Activated CD4-positive, alpha-beta T cell treated with anti-CD3 and anti-CD28 coated beads for 24 hours (primary cell): Measurements from ENCODE around the gene AFF3.

ENCODE experiments used
- DNase-seq, 2 donors: peaks; one replicate each; pipeline ENCODE4 v3.0.0-alpha.2; 2020; ENCODE audit warnings: low read depth in 2 of 2

The AFF3 gene

DNA sequence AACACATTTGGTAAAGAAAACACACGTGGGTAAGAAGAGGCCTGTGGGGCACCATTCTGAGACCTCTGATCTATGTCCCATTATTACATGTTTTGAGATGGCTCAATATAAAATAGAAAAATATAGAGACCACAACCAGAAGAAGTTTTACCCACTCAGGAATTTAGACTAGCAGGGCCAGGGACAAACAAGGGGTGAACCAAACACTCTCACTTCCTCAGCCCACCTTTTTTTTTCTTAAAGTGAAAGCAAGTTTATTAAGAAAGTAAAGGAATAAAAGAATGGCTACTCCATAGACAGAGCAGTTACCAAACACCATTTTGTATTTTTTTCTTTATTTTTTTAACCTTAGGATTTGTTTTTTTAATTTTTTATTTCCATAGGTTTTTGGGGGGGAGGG lies 533.5 kb downstream of the AFF3 start:
- no peak for DNase-seq

DNA sequence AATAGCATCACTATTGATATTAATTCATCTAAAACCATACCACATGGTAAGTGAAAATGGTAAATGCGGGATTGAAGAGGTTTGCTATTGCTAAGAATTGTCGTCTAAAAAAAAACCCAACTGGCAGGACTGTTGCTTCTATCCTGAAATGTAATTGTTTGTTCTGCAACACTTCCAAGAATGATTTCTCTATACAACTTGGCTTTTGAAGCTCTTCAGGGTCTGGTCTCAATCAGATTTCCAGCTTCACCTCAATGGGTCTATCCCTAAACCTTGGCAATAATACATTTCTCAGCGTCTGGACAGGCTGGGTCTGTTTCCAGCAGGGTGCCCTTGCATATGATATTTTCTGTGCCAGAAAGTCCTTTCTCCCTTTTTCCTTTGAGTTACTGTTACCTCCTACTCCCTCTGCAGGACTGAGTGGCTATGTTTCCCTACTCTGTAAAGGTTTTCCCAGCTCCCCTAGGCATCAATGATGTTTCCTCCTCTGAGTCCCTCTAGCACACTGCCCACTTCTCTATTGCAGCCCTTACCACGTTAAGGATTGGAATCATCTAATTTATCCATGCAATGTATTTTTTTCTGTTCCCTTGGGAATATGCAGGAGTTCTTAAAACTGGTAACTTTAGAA lies 534.4 kb downstream of the AFF3 start:
- no peak for DNase-seq

DNA sequence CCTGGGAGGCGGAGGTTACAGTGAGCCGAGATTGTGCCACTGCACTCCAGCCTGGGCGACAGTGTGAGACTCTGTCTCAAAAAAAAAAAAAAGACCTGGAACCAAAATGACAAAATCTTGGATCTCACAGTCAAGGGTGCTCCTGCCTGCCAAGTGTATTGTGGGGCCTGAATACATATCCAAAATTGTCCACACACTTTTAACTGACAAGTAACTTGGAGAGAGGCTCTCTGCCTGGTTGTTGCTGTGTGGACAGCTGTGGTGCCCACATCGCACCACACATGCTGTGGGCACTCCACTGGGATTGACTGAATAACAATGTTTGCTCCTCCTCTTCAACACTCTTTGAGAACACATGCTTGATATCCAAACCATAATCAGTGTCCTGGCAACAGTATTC lies 534.9 kb downstream of the AFF3 start:
- DNase-seq, result no peak

DNA sequence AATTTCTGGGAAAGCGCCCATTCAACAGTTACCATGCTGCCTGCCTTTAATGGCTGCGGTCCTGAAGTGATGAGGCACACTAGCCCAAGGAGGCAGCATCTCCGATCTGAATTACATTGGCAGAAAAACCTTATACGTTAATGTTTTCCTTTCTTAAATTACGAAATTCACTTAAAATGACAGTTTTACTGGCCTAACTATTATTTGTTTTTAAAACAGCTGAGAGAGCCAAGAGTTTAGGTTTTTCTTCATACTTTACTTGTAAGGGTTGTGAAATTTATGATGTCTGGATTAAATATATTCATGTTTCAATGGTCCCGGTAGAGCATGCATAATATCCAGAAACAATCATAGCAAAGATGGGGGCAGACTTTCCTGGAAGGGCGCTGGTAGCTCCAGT lies 537.4 kb downstream of the AFF3 start:
- DNase-seq, result no peak

DNA sequence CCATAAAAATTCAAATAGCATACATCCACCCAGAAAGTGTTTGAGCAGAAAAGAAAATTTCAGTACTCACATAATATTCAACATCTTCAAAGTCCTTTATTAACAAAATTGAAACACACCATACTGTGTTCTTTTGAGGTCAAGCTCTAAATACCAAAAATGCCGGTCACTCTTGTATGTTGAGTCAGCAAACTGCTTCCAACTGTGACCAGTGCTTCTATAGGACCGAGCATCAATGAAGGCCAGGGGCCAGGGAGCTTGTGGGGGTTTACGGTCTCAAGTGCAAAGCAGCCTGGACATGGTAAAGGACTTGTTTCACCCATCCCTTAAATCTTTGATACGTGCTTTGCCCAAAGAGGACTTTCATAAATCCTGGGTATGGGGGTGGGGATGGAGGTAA lies 539.9 kb downstream of the AFF3 start:
- DNase-seq, result no peak

DNA sequence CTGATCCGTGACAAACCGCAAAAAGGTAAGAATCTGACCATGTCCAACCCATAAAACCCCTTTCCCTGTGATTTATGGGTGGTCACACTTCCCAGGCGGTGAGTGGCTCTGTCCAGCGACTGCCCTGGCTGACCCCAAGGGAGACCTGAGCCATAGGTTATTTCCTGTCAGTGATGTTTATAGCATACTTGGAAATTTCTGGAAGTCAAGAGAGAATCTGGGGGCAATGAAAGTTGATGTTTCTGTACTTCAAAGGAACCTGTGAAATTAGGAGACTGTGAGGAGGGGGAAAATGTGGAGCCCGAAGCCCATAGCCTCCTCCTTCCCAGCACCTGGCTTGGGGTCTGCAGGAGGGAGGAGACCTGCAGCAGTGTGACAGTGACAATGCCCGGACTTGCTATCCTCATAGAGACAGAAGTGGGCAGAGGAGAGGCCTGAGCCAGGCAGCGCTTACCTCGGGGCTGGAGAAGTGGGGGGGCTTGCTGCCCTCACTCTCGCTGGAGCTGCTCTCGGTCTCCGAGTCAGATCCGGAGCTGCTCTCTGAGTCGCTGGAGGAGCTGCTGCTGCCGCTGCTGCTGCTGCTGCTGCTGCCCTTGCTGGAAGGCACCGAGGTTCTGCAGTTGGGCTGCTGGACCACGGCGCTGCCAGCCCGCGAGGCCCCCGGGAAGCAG lies 541.3 kb downstream of the AFF3 start:
- DNase-seq, result no peak

DNA sequence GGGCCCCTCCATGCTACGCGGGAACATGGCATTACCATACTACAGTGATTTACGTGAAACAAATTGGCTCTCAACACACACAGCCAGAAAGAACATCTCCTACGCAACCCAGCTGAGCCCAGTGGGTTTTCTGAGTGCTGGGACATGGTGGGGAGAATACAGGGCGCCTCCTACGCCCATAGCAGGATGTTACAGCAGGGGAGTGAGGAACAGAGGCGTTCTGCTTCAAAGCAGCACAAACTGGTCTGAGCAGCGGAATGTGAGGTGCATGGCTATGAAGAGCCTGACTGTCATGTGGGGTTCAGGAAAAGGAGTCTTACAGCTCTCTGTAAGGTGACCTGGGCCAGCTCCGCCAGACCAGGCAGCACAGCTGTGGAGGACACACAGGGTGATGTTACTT lies 543.9 kb downstream of the AFF3 start:
- DNase-seq, result no peak

DNA sequence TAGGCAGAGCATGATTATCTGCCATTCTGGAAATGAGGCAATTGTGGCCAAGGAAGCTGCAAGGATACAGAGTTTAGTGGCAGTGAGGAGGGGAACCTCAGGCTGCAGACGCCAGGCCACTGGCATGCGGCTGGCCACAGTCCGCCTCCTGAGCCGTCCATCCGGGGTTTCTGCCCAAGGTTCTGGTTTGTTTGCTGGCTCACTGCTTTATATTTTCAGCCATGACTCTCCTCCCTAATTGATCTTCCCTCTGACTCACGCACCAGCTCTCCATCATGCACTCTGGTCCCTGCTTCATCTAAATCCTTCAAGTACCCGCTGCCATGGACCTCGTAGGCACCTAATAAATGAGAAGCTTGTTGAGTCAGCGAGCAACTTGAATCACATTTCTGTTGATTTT lies 544.8 kb downstream of the AFF3 start:
- no peak for DNase-seq

DNA sequence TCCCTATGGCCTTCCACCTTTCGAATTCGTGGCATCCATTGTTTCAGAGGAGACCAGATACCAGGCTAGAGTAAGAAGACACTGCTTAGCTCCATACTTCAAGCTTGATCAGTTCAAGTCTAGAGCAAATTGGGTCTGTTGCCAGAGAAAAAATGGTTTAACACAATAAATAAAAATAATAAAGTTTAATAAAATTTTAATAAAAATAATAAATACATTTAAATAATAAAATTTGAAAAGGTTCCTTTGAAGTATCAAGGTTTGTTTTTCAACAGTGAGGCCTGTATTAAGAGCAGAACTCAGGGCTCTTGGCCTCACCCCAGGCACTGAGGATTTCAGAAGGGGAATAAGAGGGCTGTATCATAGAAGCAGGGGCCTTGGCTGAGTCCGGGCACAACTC lies 547.0 kb downstream of the AFF3 start:
- no peak for DNase-seq

DNA sequence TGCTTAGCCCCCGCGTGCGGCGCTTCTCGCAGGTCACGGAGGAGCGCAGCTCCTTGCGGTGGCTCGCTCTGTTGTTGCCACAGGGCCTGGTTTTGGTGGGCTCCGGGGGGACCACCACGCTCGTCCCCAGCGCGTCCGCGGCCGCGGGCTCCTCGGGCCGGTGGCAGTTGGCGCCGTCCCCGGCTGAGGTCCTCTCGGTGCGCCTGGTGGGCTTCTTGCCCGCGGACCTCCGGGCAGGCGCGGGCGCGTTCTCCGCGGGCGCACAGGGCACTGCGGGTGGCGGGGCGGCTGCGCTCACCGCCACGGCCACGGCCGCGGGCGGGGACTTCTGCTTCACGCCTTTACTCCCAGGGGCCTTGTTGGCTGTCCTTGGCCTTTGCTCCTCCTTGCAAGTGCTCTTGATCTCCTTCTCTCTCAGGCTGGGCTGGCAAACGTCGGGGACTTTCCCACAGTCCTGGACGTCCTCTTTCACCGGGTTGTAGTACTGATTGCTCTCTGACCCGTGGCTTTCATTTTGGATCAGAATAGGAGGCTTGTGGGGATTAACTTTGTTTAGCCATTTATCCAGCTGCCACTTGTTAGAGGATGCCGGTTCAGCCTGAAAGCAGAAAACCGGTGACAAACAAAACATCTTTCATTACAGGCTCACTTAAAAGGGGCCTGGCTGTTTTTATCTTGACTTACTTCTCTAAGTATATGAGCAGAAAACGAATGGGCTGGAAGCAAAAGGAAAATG lies 548.5 kb downstream of the AFF3 start:
- no peak for DNase-seq

DNA sequence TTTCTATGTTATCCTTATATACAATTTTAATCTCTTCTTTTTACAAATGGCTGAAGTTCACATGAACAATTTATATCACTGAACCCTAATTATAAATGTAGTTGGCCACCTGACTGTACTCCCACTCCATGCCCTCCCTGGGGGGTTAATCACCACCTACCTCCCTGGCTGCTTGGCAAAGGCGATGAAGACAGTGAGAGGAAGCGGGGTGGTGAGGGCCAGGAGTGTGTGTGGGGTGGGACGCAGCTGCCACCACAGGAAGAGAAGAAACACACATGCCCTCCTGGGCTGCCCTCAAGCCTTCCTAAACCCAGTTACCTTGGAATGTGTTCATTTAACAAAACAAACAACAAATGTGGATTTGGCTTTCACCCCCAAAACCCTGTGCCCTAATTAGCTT lies 565.6 kb downstream of the AFF3 start:
- DNase-seq, result no peak

DNA sequence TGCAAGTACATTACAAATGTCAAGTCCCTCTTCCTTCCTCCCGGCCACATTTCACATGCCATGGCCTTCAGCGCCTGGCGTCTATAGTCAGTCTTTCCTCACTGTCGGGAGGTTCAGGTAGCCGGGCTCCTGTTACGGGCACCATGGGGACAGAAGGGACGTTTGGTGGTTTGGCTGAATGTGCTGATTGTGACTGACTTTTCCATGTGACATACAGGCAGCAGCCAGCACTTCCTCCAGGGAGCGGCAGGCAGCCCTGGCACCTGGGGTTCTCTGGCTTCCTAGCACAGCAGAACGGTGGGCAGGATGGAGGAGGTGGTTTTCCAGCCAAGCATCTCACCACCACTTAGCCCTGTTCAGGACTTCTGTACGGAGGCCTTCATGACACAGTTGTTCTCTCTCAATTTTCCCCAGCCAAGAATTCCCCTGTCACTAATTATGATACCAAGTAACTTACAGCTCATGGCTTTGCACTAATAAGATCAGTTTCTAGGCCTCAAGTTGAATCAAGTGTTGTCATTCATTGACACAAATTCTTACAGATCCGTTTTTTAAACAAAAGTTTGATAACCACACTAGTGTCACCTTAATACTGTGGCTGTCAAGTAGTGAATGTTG lies 568.6 kb downstream of the AFF3 start:
- DNase-seq, result no peak

DNA sequence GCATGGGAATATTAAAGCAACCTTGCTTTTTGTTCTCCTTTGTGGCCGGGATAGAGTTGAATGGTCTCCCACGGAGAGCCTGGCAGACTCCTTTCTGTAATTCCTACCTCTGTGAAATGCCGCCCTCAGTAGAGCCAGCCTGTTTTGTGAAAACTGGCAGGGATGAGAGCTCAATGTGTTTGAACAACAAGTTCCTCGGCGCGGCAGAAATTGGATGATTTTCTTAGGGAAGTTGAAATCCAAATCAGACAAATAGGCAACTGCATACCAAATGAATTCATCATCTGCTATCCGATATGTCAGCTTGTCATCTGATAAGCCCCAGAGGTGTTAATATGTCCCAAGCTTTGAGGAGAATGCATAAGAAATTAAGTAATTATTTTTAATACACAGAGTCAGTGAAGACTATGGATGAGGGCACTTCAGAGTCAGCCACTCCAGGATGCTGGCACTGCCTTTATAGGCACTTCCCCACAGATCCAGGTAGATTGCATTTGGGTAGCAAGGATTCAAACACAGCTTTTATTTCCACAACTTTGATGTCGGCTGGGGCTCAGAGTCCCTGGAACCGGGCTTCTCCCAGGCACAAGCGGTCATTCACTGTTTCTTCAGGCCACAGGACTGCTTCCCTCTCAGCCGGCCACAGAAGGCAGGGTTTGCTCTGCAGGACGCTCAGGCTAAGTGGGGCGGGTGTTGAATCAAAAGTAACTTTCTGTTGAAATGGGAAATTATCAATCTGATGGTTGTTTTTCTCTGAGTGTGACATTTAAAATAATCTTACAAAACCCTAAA lies 569.8 kb downstream of the AFF3 start:
- DNase-seq, result no peak

DNA sequence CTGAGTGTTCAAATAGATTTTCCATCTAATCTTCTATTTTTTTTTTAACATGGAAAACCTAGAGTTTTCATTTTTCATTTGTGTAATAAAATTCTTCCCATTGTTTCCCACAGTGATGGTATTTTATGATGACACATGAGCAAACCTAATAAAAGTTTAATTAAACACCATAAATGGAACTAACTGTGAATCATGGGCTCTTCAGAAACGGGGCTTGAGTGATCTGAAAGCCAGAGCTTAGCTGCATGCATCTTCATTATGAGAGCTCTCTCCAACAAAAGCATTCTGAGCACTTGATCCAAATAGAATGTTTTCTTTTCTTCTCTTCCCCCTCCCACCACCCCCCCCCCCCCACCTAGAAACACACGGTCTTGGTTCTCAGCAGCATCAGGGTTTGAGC lies 570.4 kb downstream of the AFF3 start:
- no peak for DNase-seq

DNA sequence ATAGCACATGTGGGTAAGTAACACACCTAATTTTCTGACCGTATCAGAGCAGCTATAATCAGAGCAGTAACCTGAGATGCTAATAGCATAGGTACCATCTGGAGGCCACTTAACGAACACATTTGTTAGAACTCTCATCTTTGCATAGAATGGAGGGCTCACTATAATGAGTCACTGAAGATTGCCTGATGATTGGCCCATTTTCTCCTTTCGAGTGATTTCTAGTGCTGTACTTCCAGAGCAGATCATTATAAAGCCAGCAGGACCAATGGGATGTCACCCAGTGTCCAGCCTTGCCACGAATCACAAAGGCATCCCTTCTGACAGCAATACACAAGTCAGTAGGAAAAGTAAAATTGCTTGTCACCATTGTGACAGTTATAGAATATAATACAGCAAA lies 570.9 kb downstream of the AFF3 start:
- no peak for DNase-seq

DNA sequence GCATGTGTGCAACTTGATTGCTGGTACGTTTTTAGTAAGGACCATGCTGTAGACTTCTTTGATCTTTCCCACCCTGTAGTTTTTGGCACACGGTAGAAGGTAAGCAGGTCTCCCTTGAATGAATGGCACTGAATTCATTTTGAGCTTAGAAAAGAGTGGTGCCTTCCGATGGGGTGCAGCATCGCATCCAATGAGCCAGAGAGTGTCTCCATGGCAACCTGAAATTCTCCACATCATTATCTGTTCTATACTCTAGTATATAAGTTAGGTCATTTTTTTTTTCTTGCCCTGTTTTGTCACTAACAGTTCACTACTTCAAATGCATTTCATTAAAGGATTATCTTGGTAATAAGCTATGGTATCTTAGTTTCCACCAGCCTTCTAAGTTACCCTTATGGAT lies 571.4 kb downstream of the AFF3 start:
- DNase-seq, result no peak

DNA sequence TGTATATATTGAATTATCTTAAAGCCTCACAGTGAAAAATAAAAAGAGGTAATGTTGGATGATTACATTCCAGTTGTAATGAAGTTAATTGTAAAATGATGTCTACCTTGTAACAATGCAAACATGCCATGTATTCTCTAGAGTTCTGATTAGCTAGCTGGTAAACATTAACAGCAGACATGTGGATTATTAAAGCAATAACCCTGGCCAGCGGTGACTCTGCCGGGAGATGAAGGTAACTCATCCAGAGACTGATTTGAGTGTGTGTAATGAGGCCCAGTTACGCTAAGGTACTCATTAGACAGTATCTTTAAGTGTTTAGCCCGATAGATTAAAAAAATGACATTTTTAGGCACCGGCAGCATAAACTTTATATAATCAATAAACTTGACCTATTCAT lies 573.0 kb downstream of the AFF3 start:
- DNase-seq, result no peak

DNA sequence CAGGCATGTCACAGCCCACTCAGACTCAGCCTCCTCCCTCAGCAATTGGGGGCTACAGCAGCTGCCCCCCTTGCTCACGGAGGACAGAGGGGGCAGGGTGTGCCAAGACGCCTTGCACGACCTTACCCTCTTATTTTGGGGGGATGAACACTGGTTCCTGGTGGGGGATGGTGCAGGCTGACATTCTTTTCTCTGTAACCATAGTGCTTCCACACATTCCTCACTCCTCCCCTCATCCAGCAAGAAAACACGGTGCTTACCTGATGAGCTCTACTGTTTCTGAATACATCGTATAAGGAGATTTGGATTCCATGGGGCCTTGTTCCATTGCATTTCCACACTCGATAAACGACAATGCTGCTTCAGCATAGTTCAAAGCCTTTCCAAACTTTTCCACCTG lies 577.2 kb downstream of the AFF3 start:
- DNase-seq, result no peak

DNA sequence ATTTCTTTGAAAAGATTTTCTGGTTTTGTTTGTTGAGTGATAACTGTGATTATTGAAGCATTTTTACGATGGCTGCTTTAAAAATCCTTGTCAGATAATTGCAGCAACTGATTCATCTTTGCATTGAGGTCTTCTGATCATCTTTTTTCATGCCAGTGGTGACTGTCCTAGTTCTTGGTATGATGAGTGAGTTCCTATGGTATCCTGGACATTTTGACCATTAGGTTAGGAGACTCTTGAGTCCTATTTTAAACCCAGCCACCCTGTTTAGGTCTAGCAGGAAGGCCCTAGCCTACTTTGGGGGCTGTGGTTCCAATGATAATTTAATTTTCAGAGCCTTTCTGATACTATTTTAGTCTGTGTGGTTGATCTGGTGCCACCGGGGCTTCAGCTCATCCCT lies 579.9 kb downstream of the AFF3 start:
- no peak for DNase-seq

DNA sequence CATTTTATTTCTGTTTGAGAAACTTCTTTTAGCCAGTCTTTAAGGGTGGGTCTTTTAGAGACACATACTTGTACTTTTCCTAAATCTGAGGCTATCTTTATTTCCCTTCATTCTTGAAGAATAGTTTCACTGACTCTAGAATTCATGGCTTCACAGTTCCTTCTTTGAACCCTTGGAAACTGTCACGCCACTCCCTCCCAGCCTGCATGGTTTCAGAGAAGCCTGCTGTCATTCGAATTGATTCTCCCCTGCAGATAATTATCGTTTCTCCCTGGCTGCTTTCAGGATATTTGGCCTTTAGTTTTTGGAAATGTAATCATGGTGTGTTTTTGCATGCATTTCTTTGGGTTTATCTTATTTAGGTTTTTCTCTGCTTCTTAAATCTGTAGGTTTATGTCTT lies 580.6 kb downstream of the AFF3 start:
- no peak for DNase-seq

DNA sequence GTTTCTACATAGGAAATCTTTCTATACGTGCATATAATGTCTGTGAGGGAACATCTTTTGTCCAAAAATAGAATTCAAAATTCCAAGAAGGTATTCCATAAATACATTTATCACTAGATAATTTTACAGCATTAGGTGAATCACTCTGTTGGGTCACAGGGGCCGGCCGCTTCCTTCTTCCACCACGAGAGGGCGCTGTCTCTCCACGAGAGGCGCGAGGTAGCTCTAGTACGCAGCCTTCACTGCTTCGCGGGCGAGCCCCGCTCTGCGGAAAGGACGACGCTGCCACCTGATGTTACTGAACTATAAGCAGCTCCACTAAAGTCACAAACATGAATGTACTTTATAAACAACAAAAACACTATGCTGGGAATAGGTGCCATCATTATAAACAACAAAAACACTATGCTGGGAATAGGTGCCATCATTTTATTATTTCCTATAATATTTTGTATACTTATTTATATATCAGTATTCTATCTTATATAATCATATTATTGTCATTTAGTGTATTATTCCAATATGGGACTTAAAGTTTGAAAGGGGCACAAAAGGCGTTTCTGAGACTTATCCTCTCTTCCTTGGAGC lies 583.2 kb downstream of the AFF3 start:
- peak; percentile 87 to 89 for DNase-seq

DNA sequence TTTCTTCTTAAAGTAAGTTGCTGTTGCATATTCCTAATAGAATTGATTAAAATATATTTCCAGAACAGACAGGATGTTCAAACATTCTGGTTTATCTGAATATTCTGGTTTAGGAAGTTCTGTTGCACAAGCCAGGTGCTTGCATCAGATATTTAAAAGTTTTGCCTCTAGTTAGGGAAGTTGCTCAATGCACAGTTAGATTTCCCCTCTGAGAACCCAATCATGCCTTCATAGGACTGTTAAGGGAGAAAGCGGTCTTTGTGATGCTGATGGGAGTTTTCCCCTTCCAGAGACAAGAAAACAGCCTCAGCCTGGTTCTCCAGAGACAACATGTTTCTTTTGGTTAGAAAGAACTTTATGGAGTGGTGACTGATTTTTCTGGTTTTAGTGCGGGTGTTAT lies 587.0 kb downstream of the AFF3 start:
- DNase-seq, result no peak
